ENCODE results near the gene DENND2A.
A peak's percentile ranks its signal among the peaks of the same experiment; 100 is the strongest.

The DENND2A gene

DNA sequence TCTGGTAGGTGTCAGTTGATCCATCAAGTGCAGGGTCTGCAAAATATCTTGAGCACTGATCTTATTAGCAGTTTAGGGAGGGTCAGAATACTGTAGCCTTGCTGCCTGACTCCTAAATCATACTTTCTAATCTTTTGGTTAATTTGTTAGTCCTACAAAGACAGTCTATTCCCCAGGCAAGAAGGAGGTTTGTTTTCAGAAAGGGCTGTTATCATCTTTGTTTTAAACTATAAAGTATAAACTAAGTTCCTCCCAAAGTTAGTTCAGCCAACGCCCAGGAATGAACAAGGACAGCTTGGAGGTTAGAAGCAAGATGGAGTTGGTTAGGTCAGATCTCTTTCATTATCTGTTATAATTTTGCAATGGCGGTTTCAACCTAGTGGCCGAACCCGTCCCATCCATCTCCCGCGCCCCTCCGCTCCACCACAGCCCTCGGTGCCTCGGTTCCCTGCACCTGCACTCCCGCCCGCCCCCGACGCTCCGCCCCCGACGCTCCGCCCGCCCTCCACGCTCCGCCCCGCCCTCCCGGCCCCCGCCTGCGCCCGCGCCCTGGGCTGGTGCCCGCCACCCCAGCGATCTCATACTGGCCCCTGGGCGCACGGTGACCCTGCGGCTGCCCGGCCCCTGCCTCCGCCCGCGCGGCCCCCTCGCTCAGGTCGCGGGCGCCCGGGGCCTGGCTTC lies 31.9 kb upstream of the DENND2A start, which contains the start of gene ADCK2:
Gene ADCK2, plus strand, starts transcription at position 564 of the 681 bp plus-strand sequence. CDS start 386 bp downstream, outside the sequence.
- TF ChIP-seq, protein P1, sequence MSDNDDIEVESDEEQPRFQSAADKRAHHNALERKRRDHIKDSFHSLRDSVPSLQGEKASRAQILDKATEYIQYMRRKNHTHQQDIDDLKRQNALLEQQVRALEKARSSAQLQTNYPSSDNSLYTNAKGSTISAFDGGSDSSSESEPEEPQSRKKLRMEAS (IDR thresholded peaks at IDR 0.05) = no peak
- 0 out of 2 replicates have a peak, but pooled peaks have one; percentile 16 for TF ChIP-seq TAF1 (IDR thresholded peaks at IDR 0.05; ENCODE audit: low read depth)
- no peak for TF ChIP-seq NFIC (IDR thresholded peaks at IDR 0.05)
- no peak for TF ChIP-seq TEAD4 (IDR thresholded peaks at IDR 0.05)

DNA sequence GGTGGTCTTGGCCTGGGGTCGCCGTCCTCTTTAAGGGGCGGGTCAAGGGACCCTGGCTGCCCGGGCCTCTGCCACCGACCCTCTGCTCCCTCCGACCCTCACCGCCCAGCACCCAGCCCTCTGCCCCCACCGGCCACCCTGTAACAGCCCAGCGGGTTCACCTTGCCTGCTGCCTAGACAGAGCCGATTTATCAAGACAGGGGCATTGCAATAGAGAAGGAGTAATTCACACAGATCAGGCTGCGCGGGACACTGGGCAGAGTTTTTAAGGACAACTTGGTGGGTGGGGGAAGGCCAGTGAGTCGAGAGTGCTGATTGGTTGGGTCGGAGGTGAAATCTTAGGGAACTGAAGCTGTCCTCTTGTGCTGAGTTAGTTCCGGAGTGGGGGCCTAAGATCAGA lies 31.4 kb upstream of the DENND2A start:
- TF ChIP-seq EGR1 (IDR thresholded peaks at IDR 0.05) (no peak), RAD21 (IDR thresholded peaks at IDR 0.05; ENCODE audit: low read depth) (no peak)

DNA sequence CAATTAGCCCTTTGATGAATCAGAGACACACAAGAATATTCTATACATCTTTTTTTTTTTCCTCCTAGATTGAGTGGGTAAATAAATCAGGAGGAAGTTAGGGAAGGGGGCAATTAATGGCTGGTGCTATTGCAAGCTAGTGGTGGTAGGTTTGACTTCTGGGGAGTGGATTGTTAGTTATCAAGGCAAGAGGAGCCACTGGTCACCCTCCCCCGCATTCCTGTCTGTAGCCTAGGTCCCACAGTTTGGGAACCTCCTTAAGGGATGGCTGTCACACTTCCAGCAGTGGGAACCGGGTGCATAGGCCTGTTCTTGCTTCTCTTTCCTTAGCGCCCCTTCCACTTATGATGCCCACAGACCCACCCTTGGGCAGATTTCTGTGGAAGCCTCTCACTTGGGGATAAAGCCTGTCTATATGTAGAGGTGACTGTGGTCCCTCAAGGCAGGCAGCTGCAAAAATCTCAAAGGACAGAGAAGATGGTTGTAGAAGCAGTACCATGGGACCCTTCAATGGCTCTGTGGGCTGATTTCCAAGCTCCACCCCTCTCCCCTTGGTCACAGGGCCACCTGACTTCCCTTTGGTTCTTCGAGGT lies 29.8 kb upstream of the DENND2A start:
- no peak for TF ChIP-seq EGR1 (IDR thresholded peaks at IDR 0.05)
- no peak for TF ChIP-seq TCF12 (IDR thresholded peaks at IDR 0.05; ENCODE audit: low read depth)
- TF ChIP-seq FOXM1 (IDR thresholded peaks at IDR 0.05; ENCODE audit: borderline replicate concordance, low read depth) = no peak
- TF ChIP-seq CREB1 (IDR thresholded peaks at IDR 0.05; ENCODE audit: low read depth) = no peak
- no peak for TF ChIP-seq NFIC (IDR thresholded peaks at IDR 0.05)
- TF ChIP-seq EP300 (IDR thresholded peaks at IDR 0.05; ENCODE audit: borderline replicate concordance) = no peak
- TF ChIP-seq ZBTB7A (IDR thresholded peaks at IDR 0.05; ENCODE audit: low read depth) = no peak
- no peak for TF ChIP-seq RAD21 (IDR thresholded peaks at IDR 0.05; ENCODE audit: low read depth)
- TF ChIP-seq TAF1 (IDR thresholded peaks at IDR 0.05; ENCODE audit: low read depth) = no peak
- TF ChIP-seq TEAD4 (IDR thresholded peaks at IDR 0.05) = no peak
- TF ChIP-seq, protein P2, sequence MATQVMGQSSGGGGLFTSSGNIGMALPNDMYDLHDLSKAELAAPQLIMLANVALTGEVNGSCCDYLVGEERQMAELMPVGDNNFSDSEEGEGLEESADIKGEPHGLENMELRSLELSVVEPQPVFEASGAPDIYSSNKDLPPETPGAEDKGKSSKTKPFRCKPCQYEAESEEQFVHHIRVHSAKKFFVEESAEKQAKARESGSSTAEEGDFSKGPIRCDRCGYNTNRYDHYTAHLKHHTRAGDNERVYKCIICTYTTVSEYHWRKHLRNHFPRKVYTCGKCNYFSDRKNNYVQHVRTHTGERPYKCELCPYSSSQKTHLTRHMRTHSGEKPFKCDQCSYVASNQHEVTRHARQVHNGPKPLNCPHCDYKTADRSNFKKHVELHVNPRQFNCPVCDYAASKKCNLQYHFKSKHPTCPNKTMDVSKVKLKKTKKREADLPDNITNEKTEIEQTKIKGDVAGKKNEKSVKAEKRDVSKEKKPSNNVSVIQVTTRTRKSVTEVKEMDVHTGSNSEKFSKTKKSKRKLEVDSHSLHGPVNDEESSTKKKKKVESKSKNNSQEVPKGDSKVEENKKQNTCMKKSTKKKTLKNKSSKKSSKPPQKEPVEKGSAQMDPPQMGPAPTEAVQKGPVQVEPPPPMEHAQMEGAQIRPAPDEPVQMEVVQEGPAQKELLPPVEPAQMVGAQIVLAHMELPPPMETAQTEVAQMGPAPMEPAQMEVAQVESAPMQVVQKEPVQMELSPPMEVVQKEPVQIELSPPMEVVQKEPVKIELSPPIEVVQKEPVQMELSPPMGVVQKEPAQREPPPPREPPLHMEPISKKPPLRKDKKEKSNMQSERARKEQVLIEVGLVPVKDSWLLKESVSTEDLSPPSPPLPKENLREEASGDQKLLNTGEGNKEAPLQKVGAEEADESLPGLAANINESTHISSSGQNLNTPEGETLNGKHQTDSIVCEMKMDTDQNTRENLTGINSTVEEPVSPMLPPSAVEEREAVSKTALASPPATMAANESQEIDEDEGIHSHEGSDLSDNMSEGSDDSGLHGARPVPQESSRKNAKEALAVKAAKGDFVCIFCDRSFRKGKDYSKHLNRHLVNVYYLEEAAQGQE (IDR thresholded peaks at IDR 0.05; ENCODE audit: low read depth) = no peak
- TF ChIP-seq, protein P1 (IDR thresholded peaks at IDR 0.05) = no peak
- TF ChIP-seq YY1 (IDR thresholded peaks at IDR 0.05; ENCODE audit: low read depth) = no peak
- TF ChIP-seq, protein P3, sequence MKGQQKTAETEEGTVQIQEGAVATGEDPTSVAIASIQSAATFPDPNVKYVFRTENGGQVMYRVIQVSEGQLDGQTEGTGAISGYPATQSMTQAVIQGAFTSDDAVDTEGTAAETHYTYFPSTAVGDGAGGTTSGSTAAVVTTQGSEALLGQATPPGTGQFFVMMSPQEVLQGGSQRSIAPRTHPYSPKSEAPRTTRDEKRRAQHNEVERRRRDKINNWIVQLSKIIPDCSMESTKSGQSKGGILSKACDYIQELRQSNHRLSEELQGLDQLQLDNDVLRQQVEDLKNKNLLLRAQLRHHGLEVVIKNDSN (IDR thresholded peaks at IDR 0.05) = no peak
- TF ChIP-seq CEBPB (IDR thresholded peaks at IDR 0.05) = no peak

DNA sequence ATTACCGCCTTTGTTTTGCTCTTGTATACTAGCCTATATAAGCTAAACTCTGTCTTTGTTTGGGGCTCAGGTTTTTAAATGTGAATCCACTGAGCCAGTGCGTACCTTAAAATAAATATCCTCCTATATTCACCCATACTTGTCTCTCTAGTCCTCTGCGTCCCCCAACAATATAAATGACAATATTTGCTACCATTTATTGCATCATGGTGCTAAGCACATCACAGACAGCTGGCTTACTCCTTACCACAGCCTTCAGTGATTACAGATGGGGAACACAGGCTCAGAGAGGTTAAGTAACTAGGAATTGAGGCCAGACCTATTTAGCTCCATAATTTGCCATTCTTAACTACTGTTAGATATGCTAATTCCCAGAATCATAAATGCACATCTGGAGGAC lies 28.7 kb upstream of the DENND2A start:
- TF ChIP-seq, protein P3 (IDR thresholded peaks at IDR 0.05) = no peak
- TF ChIP-seq YY1 (IDR thresholded peaks at IDR 0.05; ENCODE audit: low read depth) (no peak), TEAD4 (IDR thresholded peaks at IDR 0.05) (no peak), TCF12 (IDR thresholded peaks at IDR 0.05; ENCODE audit: low read depth) (no peak), EGR1 (IDR thresholded peaks at IDR 0.05) (no peak), TAF1 (IDR thresholded peaks at IDR 0.05; ENCODE audit: low read depth) (no peak), ZBTB7A (IDR thresholded peaks at IDR 0.05; ENCODE audit: low read depth) (no peak)
- TF ChIP-seq, protein P2 (IDR thresholded peaks at IDR 0.05; ENCODE audit: low read depth) = no peak

DNA sequence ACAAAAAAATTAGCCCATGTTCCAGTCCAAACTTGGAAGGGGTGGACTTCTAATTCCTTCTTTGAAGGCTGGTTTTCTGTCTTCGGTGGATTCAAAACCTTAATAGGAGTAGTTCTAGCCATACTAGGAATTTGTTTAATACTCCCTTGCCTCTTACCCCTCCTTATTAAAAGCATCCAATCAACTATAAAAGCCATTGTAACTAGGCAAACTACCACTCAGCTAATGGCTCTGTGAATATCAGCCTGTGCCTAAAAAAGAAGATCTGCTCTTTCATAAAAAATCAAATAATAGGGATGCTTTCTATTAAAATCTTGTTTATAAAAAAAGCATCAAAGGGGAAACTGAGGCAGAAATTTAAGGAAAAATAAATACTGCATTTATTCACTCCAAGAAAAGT lies 28.0 kb upstream of the DENND2A start:
- TF ChIP-seq, protein P1 (IDR thresholded peaks at IDR 0.05) = no peak
- TF ChIP-seq, protein P3 (IDR thresholded peaks at IDR 0.05) = no peak
- no peak for TF ChIP-seq FOXM1 (IDR thresholded peaks at IDR 0.05; ENCODE audit: borderline replicate concordance, low read depth)

DNA sequence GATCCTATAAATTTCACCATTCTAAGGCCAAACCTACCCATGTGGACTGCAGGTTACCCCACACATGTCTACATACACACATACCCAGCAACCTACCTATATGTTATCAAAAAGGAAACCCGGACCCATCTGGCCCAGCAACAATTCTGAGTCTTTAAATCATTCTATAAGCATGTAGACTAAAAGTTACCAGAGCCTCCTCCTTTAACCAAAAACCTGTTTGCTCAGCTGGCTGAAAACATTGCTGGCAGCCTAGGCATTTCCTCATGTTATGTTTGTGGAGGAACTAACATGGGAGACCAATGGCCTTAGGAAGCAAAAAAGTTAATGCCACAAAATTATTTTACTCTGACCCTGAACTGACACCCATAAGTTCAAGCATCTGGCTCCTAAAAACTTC lies 26.9 kb upstream of the DENND2A start:
- TF ChIP-seq YY1 (IDR thresholded peaks at IDR 0.05; ENCODE audit: low read depth) (no peak), CEBPB (IDR thresholded peaks at IDR 0.05) (no peak), CREB1 (IDR thresholded peaks at IDR 0.05; ENCODE audit: low read depth) (no peak), NFIC (IDR thresholded peaks at IDR 0.05) (no peak)
- TF ChIP-seq, protein P2 (IDR thresholded peaks at IDR 0.05; ENCODE audit: low read depth) = no peak
